Keratinocyte (primary cell): Measurements from ENCODE around the gene CTNNA3. TPM values are rescaled to one million over a fixed set of nuclear protein-coding genes. Genes with fewer than 3 reads are reported as not detected.

Experiments
- DNase-seq: peaks from one replicate; pipeline ENCODE4 v3.0.0-alpha.2; 2011; ENCODE audit warnings: low read depth, missing footprints, low spot score
- FAIRE-seq: peaks from 2 replicates; lab custom pipeline; 2011; peaks lifted over from hg19 to GRCh38; lab: Jason Lieb, UNC
- H2AFZ ChIP-seq: 2 replicates; pipeline ENCODE4 v1.6.0; 2012; ENCODE audit warnings: low read length, control low read depth, inconsistent platforms; ENCODE audit not compliant: control insufficient read depth
- H3K27ac ChIP-seq: 2 replicates; pipeline ENCODE4 v1.5.1; 2011; ENCODE audit warnings: low read length; ENCODE audit not compliant: control insufficient read depth, insufficient read depth
- H3K27me3 ChIP-seq: 3 replicates; pipeline ENCODE4 v1.6.0; 2011; ENCODE audit warnings: low read length; ENCODE audit not compliant: control insufficient read depth, insufficient read depth; ENCODE audit errors: extremely low read depth
- H3K36me3 ChIP-seq, 2 experiments: 2 replicates in 1 of 2; 3 replicates in 1 of 2; pipeline ENCODE4 v1.5.1; 2011; ENCODE audit warnings: low read length in 2 of 2, mild to moderate bottlenecking in 1 of 2; ENCODE audit not compliant: control insufficient read depth in 2 of 2, insufficient read depth in 2 of 2; ENCODE audit errors: extremely low read depth in 1 of 2
- H3K4me1 ChIP-seq: 3 replicates; pipeline ENCODE4 v1.5.1; 2011; ENCODE audit warnings: low read length; ENCODE audit not compliant: control insufficient read depth, insufficient read depth; ENCODE audit errors: extremely low read depth
- H3K4me2 ChIP-seq: 3 replicates; pipeline ENCODE4 v1.6.0; 2011; ENCODE audit warnings: low read depth, low read length; ENCODE audit not compliant: control insufficient read depth, insufficient read depth; ENCODE audit errors: extremely low read depth
- H3K4me3 ChIP-seq, 3 experiments: fragments of 200-600 bp in 1 of 3; sonication (generic) in 1 of 3; 2 replicates in 2 of 3; 3 replicates in 1 of 3; pipeline ENCODE4 v1.5.1; 2011 to 2016; ENCODE audit warnings: low read length in 3 of 3, mild to moderate bottlenecking in 3 of 3, control low read depth in 2 of 3, inconsistent platforms in 1 of 3, low read depth in 1 of 3, mixed read lengths in 1 of 3, mixed run types in 1 of 3, moderate library complexity in 1 of 3; ENCODE audit not compliant: control insufficient read depth in 2 of 3, insufficient read depth in 2 of 3; ENCODE audit errors: extremely low read depth in 1 of 3
- H3K79me2 ChIP-seq: 2 replicates; pipeline ENCODE4 v1.6.0; 2012; ENCODE audit warnings: low read length; ENCODE audit not compliant: control insufficient read depth, insufficient read depth
- H3K9ac ChIP-seq: 3 replicates; pipeline ENCODE4 v1.6.0; 2011; ENCODE audit warnings: low read length; ENCODE audit not compliant: control insufficient read depth, insufficient read depth; ENCODE audit errors: extremely low read depth
- H3K9me1 ChIP-seq: 3 replicates; pipeline ENCODE4 v1.6.0; 2011; ENCODE audit warnings: low read length; ENCODE audit not compliant: control insufficient read depth, insufficient read depth; ENCODE audit errors: extremely low read depth
- H3K9me3 ChIP-seq: 2 replicates; pipeline ENCODE4 v1.5.1; 2012; ENCODE audit warnings: low read depth, low read length; ENCODE audit not compliant: control insufficient read depth
- H4K20me1 ChIP-seq: 3 replicates; pipeline ENCODE4 v1.6.0; 2011; ENCODE audit warnings: low read length; ENCODE audit not compliant: control insufficient read depth, insufficient read depth; ENCODE audit errors: extremely low read depth
- EZH2 ChIP-seq: IDR thresholded peaks from one replicate; pipeline ENCODE4 v1.6.1; 2012; ENCODE audit warnings: inconsistent platforms, mild to moderate bottlenecking, low read length, moderate library complexity
- dilution Hi-C: fragments of 300-500 bp; cut with MboI; formaldehyde crosslinking; loops from one replicate; pipeline ENCODE4 v1.7.0; 2020; ENCODE audit warnings: low sequenced_read_pairs; ENCODE audit not compliant: extremely low pct_ligation_motif_present
- polyA plus RNA-seq, 5 experiments: library from polyadenylated mRNA; depleted of rRNA in 3 of 5; stranded (reverse) in 3 of 5; stranded (forward) in 1 of 5; unstranded in 1 of 5; fragments of >200 nt; gene quantifications; 1 replicate in 1 of 5; 2 replicates in 3 of 5; 3 replicates in 1 of 5; pipeline versions ENCODE4 v1.2.1 to v1.2.3, GENCODE V29; 2011 to 2012; ENCODE audit warnings: missing spikeins in 2 of 5, low read depth in 1 of 5, low replicate concordance in 1 of 5
- TF ChIP-seq, protein P1 (sequence below), 3 experiments: IDR thresholded peaks in 1 of 3; conservative IDR thresholded peaks in 1 of 3; optimal IDR thresholded peaks in 1 of 3; 2 replicates in 2 of 3; 3 replicates in 1 of 3; pipeline versions ENCODE3 to v1.5.1; 2011; ENCODE audit warnings: low read length in 3 of 3, mild to moderate bottlenecking in 3 of 3, moderate library complexity in 2 of 3, control low read depth in 1 of 3, inconsistent platforms in 1 of 3; ENCODE audit not compliant: insufficient read depth in 2 of 3; ENCODE audit errors: extremely low read depth in 1 of 3

Gene CTNNA3
- polyA plus RNA-seq, 1 donor (not counting 4 experiments of a cell fraction or from before 2014, with no cell fraction given): 0.01 TPM

- H3K4me2 ChIP-seq: no peak overlapping the region
- H3K4me3 ChIP-seq: no peak overlapping the region
- no peak overlapping the region for H3K27ac ChIP-seq
- TF ChIP-seq, protein P1, sequence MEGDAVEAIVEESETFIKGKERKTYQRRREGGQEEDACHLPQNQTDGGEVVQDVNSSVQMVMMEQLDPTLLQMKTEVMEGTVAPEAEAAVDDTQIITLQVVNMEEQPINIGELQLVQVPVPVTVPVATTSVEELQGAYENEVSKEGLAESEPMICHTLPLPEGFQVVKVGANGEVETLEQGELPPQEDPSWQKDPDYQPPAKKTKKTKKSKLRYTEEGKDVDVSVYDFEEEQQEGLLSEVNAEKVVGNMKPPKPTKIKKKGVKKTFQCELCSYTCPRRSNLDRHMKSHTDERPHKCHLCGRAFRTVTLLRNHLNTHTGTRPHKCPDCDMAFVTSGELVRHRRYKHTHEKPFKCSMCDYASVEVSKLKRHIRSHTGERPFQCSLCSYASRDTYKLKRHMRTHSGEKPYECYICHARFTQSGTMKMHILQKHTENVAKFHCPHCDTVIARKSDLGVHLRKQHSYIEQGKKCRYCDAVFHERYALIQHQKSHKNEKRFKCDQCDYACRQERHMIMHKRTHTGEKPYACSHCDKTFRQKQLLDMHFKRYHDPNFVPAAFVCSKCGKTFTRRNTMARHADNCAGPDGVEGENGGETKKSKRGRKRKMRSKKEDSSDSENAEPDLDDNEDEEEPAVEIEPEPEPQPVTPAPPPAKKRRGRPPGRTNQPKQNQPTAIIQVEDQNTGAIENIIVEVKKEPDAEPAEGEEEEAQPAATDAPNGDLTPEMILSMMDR (optimal IDR thresholded peaks at IDR 0.05 in 1 of 3, IDR thresholded peaks at IDR 0.05 in 1 of 3, conservative IDR thresholded peaks at IDR 0.05 in 1 of 3; ENCODE audit: extremely low read depth in 1 of 3, insufficient read depth in 2 of 3, low read length in 3 of 3): no peak
- no peak for TF ChIP-seq EZH2
- no peak overlapping the region for H2AFZ ChIP-seq
- H3K27me3 ChIP-seq: no peaks in the 10 kb centered on the region
- no peaks in the 10 kb centered on the region for H3K79me2 ChIP-seq
- no peak for DNase-seq
- FAIRE-seq: no peak
- no peaks in the 10 kb centered on the region for H3K9me1 ChIP-seq
- no peaks in the 10 kb centered on the region for H3K4me1 ChIP-seq
- dilution Hi-C loops: no loop called here
- no peaks in the 10 kb centered on the region for H4K20me1 ChIP-seq
- H3K36me3 ChIP-seq: no peaks in the 10 kb centered on the region
- no peak overlapping the region for H3K9ac ChIP-seq
- no peaks in the 10 kb centered on the region for H3K9me3 ChIP-seq
Observed at GRCh38 chr10:66755474-66755873, 940.5 kb downstream of the CTNNA3 start.

- DNase-seq: no peak
- Histone ChIP-seq H4K20me1 (no peaks in the 10 kb centered on the region), H3K9ac (no peak overlapping the region), H3K79me2 (no peaks in the 10 kb centered on the region), H3K27ac (no peak overlapping the region), H3K4me2 (no peak overlapping the region), H3K4me3 (no peak overlapping the region), H3K9me1 (no peaks in the 10 kb centered on the region), H3K36me3 (no peaks in the 10 kb centered on the region), H3K4me1 (peaks cover 5% of the 10 kb centered on the region), H3K9me3 (no peaks in the 10 kb centered on the region), H3K27me3 (no peaks in the 10 kb centered on the region), H2AFZ (no peak overlapping the region)
- TF ChIP-seq, protein P1 (optimal IDR thresholded peaks at IDR 0.05 in 1 of 3, IDR thresholded peaks at IDR 0.05 in 1 of 3, conservative IDR thresholded peaks at IDR 0.05 in 1 of 3; ENCODE audit: extremely low read depth in 1 of 3, insufficient read depth in 2 of 3, low read length in 3 of 3): no peak
- TF ChIP-seq EZH2: no peak
- FAIRE-seq: no peak
- dilution Hi-C loops: no loop called here
Observed at GRCh38 chr10:66752714-66753113, 943.3 kb downstream of the CTNNA3 start.
